Stimulated activated naive CD8-positive, alpha-beta T cell treated with anti-CD3 and anti-CD28 coated beads, Interleukin-15, amount 100 ng/mL, for 72 hours (primary cell): Measurements from ENCODE around the gene MREG.

Source experiments
- ATAC-seq: fragments of 150-1000 bp; cut with Tn5 transposase; 2 replicates; pipeline ENCODE4 v1.10.0; 2021; ENCODE audit warnings: mild to moderate bottlenecking, moderate library complexity
- DNase-seq, 2 donors: peaks; one replicate each; pipeline ENCODE4 v3.0.0; 2021 to 2022
- H3K27ac Mint-ChIP-seq, 2 donors: one replicate each; pipeline ENCODE4 v1.8.0; 2022; ENCODE audit warnings: mild to moderate bottlenecking in 2 of 2, mixed read lengths in 2 of 2, moderate library complexity in 2 of 2
- H3K27me3 Mint-ChIP-seq: one replicate; pipeline ENCODE4 v1.8.0; 2022; ENCODE audit warnings: mixed read lengths
- H3K4me1 Mint-ChIP-seq: one replicate; pipeline ENCODE4 v1.8.0; 2022; ENCODE audit warnings: mild to moderate bottlenecking, mixed read lengths
- H3K4me3 Mint-ChIP-seq, 2 donors: one replicate each; pipeline ENCODE4 v1.8.0; 2022; ENCODE audit warnings: mild to moderate bottlenecking in 2 of 2, mixed read lengths in 2 of 2, moderate library complexity in 1 of 2
- H3K9me3 Mint-ChIP-seq, 2 donors: one replicate each; pipeline ENCODE4 v1.8.0; 2022; ENCODE audit warnings: mixed read lengths in 2 of 2

The MREG gene

DNA sequence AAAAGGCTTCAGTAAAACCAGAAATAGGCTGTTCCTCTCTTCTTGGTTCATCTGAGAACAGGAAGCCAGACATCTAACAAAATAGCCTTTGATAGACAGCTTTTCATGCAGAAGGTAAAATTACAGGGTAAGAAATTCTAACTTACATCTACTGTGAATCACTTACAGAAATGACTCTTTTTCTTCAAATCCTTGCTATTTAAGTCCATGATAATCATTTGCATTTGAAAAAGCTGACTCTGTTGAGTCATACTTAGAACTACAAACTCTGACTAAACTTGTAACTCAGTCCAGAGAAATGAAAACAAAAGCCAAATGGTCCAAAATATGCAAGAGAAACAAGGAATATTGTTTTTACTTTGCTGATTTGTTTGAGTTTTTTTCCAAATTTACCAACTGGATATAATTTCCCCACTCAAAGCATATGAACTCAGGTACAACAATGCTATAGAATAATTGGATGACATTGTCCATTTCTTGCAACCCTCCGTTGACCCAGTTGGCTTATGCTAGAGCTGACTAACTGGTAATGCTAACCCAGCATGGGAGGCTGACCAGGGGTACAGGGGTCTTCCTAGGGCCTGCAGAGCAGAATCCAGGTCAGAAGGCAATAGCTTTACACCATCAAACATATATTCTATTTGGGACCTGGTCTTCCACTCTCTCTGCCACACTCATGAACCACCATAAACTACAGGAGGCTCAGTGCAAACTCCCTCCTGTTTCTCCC is 18.8 kb upstream of the MREG start:
- H3K4me3 Mint-ChIP-seq: peak overlapping the region; percentile 60 to 66
- no peaks in the 10 kb centered on the region for H3K9me3 Mint-ChIP-seq
- H3K27me3 Mint-ChIP-seq: no peaks in the 10 kb centered on the region
- peak overlapping the region; percentile 27 to 73 for H3K27ac Mint-ChIP-seq
- H3K4me1 Mint-ChIP-seq: peaks cover 50% of the 10 kb centered on the region
- ATAC-seq (peak; percentile 85), DNase-seq (no peak)

DNA sequence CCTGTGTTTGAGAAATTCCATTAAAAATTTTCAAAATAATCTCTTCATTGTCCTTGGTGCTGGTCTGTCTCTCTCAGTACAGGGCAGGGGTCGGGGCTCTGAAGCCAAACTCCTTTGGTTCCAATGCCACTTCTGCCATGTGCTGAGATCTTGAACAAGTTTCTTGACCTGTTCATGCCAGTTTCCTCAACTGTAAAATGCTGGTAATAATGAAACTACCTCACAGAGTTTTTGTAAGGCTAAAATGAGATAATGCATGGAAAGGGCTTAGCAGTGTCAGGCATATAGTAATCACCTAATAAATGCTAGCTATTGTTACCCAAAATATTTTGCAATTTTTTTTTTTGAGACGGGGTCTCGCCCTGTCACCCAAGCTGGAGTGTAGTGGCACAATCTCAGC is 16.9 kb upstream of the MREG start:
- Mint-ChIP-seq H3K4me3 (no peak overlapping the region), H3K27me3 (no peaks in the 10 kb centered on the region), H3K27ac (no peak overlapping the region), H3K9me3 (no peaks in the 10 kb centered on the region), H3K4me1 (peaks cover 50% of the 10 kb centered on the region)
- no peak for ATAC-seq
- DNase-seq: no peak

DNA sequence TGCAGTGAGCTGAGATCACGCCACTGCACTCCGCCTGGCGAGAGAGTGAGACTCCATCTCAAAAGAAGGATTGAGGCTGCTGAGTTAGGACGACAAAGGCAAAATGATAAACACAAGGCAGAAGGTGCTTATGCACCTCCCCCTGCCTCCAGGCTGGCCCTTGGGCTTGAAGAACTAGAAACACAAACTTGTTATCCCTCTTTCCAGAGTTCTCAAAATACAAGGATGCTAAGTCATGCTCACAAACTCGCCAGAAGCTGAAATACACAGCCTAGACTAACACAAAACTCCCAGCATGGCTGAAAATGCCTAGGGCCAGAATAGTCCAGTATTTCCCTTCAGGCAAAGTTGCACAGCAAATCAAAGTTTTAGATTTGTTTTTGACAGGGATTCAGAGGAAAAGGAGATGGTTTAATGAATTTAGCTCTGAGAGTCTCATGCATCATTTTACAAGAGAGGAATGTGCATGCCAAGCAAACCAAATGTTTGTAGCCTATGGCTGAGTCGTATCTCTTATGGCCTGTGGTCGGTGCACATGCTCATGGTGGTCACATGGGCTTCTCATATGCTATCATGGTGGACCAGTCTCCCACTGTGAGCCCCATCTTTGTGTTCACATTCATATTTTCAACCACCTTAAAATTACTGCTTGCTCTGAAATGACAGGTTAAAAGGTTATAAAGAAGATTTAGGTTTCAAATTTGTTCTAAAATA is 16.2 kb upstream of the MREG start:
- ATAC-seq (peak; percentile 66), DNase-seq (no peak)
- Mint-ChIP-seq H3K4me3 (no peak overlapping the region), H3K27ac (peak overlapping the region in 1 of 2 donors; percentile 69), H3K4me1 (peaks cover 48% of the 10 kb centered on the region), H3K27me3 (no peaks in the 10 kb centered on the region), H3K9me3 (no peaks in the 10 kb centered on the region)

DNA sequence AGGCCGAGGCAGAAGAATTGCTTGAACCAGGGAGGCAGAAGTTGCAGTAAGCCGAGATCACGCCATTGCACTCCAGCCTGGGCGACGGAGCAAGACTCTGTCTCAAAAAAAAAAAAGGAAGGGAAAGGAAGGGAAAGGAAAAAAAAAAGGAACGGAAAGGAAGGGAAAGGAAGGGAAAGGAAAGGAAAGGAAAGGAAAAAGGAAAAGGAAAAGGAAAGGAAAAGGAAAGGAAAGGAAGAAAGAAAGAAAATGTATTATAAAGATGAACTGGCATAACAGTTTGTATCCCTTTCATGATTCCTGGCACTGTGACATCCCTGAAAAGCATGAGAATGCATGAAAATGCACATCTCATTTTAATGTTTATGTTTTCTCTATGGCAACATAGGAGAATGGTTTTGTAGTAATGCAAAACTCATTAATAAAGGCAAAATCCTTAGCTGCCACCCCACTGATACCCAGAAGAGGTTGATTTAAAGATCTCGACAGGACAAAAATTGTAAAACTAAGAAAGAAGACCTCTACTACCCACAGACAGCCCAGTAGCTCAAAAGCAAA is 11.5 kb upstream of the MREG start:
- no peak for DNase-seq
- Mint-ChIP-seq H3K27me3 (no peaks in the 10 kb centered on the region), H3K4me3 (no peak overlapping the region), H3K27ac (no peak overlapping the region), H3K4me1 (peaks cover 3% of the 10 kb centered on the region), H3K9me3 (no peaks in the 10 kb centered on the region)
- no peak for ATAC-seq

DNA sequence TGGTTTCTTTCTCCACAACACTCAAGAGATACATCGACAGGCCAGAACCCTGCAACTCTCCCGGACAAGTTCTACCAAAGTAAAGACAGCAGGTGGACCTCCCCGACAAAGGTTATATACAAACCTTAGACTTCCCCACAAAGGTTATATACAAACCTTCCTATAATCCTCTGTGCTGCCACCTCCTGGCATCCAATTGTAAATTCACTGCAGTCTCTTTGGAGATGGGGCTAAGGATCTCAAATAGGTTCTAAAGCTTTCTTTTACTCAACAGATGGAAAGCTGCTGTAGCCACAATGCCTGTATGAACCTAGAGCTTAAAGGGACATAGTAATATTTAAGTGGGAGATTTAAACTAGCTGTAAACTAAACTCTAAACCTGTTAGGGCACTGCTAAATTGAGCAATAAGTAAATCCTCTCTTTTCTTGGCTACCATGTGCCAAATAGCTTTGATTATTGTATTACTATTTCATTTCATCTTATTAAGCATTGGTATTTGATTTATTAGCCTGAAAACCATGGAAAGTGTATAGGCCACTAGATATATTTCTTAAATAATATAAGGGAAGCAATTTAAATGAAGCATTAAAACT is 9.8 kb upstream of the MREG start:
- Mint-ChIP-seq H3K27me3 (no peaks in the 10 kb centered on the region), H3K9me3 (no peaks in the 10 kb centered on the region), H3K4me1 (no peaks in the 10 kb centered on the region), H3K4me3 (no peak overlapping the region), H3K27ac (no peak overlapping the region)
- ATAC-seq (peak; percentile 80), DNase-seq (peak in 1 of 2 donors; percentile 25)

DNA sequence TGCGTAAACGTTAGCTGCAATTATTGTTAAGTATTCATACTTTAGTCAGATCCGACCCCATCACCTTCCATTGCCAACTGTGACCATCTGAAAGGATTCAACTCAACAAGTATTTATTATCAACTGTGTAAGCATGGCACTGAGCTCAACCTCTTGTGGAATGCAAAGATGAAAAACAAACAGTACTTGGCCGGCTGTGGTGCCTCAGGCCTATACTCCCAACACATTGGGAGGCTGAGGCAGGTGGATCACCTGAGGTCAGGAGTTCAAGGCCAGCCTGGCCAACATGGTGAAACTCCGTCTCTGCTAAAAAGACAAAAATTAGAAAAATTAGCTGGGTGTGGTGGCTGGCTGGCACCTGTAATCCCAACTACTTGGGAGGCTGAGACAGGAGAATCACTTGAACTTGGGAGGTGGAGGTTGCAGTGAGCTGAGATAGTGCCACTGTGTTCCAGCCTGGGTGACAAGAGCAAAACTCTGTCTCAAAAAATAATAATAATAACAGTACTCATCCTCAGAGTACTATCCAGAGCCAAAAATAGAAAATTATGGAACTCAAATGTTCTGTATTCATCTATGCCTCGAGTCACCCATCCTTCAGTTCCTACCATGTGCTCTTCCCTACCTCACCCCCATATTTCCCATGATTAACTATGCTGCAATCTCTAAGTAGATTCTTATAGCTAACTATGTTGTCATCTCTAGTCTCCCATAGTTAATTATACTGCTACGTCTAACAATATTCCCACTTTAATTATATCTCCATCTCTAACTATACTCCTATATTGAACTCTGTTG is 8.6 kb upstream of the MREG start:
- Mint-ChIP-seq H3K27me3 (no peaks in the 10 kb centered on the region), H3K27ac (no peak overlapping the region), H3K4me3 (no peak overlapping the region), H3K4me1 (peaks cover 7% of the 10 kb centered on the region), H3K9me3 (no peaks in the 10 kb centered on the region)
- no peak for DNase-seq
- ATAC-seq: no peak

DNA sequence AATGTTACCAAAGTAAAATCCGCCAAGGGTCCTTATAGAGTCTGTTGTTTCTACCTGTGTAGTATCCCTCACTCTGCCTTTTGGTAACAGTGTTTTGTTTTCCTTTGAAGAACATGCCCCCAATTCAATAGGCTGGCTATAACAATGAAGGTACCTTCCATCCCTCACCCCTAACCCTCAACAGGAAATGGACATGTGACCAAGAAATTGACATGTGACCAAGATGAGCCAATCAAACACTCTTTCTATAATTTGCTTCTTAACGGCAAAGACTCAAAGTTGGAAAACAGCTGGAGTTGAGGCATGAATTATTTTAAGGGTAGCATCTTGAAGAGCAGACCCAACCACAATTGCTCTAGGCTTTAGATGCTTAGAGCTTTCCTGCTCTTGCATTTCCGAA is 5.4 kb upstream of the MREG start:
- ATAC-seq: no peak
- H3K27me3 Mint-ChIP-seq: no peaks in the 10 kb centered on the region
- no peaks in the 10 kb centered on the region for H3K9me3 Mint-ChIP-seq
- no peak for DNase-seq
- no peak overlapping the region for H3K4me3 Mint-ChIP-seq
- peaks cover 36% of the 10 kb centered on the region for H3K4me1 Mint-ChIP-seq
- H3K27ac Mint-ChIP-seq: no peak overlapping the region

DNA sequence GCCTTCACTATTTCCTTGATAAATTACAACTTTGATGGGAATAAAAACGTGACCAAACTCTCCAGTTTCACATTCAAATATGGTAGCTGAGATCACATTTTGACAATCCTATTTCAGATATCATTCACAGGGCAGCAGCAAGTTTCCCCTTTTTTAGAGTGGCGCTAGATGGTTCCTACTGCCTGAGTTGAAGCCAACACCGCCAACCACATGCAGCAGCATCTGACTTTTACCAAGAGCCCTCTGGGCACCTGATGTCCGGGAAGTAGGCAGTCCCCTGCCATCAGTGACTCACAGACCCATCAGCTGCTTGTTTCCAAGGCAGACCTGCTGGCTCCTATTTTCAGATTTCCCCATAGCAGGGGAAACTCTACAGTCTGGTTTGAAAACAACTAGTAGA is 4.0 kb upstream of the MREG start:
- Mint-ChIP-seq H3K27me3 (no peaks in the 10 kb centered on the region), H3K4me1 (peaks cover 45% of the 10 kb centered on the region), H3K9me3 (no peaks in the 10 kb centered on the region), H3K27ac (no peak overlapping the region), H3K4me3 (peak overlapping the region; percentile 5 to 24)
- DNase-seq: peak in 1 of 2 donors; percentile 55
- peak; percentile 37 for ATAC-seq

DNA sequence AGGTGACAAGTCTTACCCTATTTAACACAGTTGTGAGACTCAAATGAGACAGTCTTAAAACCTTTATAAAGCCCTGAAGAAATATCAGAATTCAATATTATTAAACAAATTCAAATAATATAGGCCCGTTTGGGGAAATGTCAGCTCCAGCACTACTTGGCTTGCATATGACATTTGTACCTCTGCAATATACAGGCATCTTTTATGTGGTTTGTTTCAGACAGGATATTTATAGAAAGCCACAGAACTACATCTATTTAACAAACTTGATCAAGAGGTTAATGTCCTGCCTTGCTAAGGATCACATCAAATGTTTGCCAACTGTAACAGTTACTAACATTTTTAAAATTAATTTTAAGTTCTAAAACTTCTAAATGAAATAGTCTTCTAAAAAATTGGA is 3.2 kb upstream of the MREG start:
- Mint-ChIP-seq H3K4me1 (peaks cover 52% of the 10 kb centered on the region), H3K4me3 (peak overlapping the region in 1 of 2 donors; percentile 49), H3K27me3 (no peaks in the 10 kb centered on the region), H3K9me3 (no peaks in the 10 kb centered on the region), H3K27ac (no peak overlapping the region)
- DNase-seq (no peak), ATAC-seq (no peak)

DNA sequence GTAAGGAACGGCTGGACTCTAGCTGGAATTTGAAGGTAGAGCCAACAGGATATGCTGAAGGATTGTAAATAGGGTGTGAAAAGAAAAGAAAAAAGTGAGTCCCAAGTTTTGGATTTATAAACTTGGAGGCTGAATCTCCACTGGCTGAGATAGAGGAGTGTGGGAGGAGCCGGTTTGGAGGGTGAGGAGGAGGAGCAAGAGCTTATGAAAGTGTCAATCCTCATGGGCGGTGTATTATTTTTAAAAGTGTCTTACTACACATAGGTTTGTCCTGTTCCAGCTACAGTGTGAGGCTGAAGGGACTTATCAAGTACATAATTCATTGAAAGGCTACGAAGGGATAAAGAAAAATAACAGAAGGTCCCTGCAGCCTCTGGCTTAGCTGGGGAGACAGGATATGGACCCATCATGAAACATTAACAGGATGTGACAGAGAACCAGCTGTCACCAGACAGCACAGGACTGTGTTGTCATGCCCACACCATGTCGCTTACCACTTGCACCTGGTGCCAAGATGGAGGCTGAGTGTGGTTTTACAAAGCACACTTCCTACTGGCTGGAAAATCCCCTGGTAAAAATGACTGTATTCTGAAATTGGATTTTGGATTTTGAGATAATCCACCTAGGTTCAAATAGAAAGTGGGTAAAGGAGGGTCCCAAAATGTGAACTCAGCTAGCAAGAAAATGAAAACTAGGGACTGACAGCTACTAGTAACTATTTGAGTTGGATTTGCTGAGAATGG is 2.5 kb upstream of the MREG start:
- Mint-ChIP-seq H3K4me3 (peak overlapping the region; percentile 38 to 59), H3K27ac (peak overlapping the region; percentile 55 to 92), H3K27me3 (no peaks in the 10 kb centered on the region), H3K9me3 (no peaks in the 10 kb centered on the region), H3K4me1 (peaks cover 57% of the 10 kb centered on the region)
- DNase-seq: peak; percentile 34 to 64
- ATAC-seq: peak; percentile 92

DNA sequence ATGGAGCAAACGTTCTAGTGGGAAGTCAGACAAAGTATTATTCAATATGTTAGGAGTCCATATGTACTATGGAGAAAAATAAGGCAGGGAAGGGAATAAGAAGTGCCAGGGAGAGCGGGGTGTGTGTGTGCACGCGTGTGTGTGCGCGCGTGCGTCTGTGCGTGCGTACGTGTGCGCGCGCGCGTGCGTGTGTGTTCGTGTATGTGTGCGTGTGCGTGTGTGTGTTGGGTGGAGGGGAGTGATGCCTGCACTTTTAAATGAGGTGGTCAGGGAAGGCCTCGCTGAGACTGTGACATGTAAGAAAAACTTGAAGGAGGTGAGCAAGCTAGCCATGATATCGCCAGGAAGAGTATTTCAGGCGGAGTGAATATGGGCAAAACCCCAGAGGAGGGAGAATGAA is 1.6 kb upstream of the MREG start:
- ATAC-seq: no peak
- no peak for DNase-seq
- Mint-ChIP-seq H3K27ac (peak overlapping the region; percentile 3 to 92), H3K4me3 (peak overlapping the region; percentile 38 to 59), H3K4me1 (peaks cover 57% of the 10 kb centered on the region), H3K9me3 (no peaks in the 10 kb centered on the region), H3K27me3 (no peaks in the 10 kb centered on the region)

DNA sequence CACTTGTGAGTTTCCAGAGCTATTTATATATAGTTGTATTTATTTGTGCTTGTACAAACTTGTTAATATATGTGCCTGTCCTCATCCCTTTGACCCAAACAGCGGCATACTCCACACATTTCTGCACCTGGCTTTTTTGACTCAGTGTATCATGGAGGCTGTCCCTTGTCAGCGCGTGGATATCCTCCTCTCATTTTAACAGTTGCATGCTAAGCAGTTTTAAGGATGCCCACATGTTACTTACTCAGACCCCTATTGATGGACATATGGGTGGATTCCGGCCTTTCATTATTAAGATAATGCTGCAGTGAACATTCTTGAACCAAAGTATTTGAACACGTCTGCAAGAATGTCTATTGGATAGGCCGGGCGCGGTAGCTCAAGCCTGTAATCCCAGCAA is 655 bp upstream of the MREG start:
- H3K27ac Mint-ChIP-seq: no peak overlapping the region
- DNase-seq (no peak), ATAC-seq (no peak)
- peak overlapping the region; percentile 42 to 56 for H3K4me3 Mint-ChIP-seq
- H3K27me3 Mint-ChIP-seq: no peaks in the 10 kb centered on the region
- peaks cover 57% of the 10 kb centered on the region for H3K4me1 Mint-ChIP-seq
- H3K9me3 Mint-ChIP-seq: no peaks in the 10 kb centered on the region

DNA sequence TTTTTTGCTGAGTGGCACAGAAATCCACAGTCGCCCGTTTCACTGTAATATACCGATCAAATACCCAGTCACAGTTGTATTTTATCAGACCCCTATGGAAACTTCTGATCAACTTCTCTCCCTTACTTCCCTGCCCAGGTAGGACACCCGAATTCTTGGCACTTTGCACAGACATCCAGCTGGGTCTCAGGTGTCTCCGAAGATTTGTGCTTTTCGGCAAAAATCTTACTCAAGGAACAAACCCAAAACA is 596 bp downstream of the MREG start:
- DNase-seq: no peak
- Mint-ChIP-seq H3K27ac (peak overlapping the region; percentile 92 to 95), H3K9me3 (no peaks in the 10 kb centered on the region), H3K4me3 (peak overlapping the region; percentile 92 to 98), H3K4me1 (peaks cover 57% of the 10 kb centered on the region), H3K27me3 (no peaks in the 10 kb centered on the region)
- no peak for ATAC-seq

DNA sequence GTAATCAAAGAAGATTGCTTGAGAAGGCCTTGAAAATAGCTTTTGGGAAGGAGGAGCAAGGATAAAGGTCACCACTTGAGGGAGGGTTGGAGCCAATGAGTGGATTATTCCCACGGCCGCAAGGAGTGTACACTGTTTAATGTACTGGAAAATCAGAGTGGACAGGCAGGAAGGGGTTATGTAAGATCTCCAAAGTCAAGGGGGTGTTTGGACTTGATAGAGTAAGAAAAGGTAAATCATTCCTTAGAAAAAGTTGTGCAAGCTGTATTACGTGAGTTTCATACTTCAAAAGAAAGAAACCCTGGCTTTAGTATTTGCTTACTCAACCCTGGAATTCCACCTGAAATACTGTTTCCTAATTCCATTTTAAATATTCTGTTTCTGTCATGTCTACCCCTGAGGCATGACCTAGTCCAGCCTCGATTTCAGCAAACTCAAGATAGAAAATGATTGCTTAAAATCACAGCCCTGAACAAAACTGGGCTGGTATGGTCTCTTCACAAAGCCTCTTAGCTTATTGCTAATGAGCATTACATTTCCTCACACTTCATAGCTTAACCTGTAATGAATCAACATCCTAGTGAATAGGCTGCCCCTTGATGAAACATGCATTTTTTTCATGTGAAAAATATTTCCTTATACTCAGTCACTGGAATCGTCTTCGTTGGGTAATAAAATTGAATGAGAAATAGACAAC is 1.1 kb downstream of the MREG start:
- Mint-ChIP-seq H3K4me1 (peaks cover 53% of the 10 kb centered on the region), H3K27me3 (no peaks in the 10 kb centered on the region), H3K4me3 (peak overlapping the region; percentile 92 to 98), H3K9me3 (no peaks in the 10 kb centered on the region), H3K27ac (peak overlapping the region in 1 of 2 donors; percentile 92)
- DNase-seq: no peak
- ATAC-seq: no peak
